Islet of Langerhans (tissue), 1 donor: ENCODE measurements around the gene UBE2R2.
"Not testable (repeated sequence)": the region's sequence is repeated elsewhere in the genome, so short reads cannot be mapped to it uniquely, and the experiment has no call there.

Experiments used
- FAIRE-seq: peaks from one replicate; lab custom pipeline; 2011; peaks lifted over from hg19 to GRCh38; lab: Jason Lieb, UNC

Gene UBE2R2, protein sequence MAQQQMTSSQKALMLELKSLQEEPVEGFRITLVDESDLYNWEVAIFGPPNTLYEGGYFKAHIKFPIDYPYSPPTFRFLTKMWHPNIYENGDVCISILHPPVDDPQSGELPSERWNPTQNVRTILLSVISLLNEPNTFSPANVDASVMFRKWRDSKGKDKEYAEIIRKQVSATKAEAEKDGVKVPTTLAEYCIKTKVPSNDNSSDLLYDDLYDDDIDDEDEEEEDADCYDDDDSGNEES

DNA sequence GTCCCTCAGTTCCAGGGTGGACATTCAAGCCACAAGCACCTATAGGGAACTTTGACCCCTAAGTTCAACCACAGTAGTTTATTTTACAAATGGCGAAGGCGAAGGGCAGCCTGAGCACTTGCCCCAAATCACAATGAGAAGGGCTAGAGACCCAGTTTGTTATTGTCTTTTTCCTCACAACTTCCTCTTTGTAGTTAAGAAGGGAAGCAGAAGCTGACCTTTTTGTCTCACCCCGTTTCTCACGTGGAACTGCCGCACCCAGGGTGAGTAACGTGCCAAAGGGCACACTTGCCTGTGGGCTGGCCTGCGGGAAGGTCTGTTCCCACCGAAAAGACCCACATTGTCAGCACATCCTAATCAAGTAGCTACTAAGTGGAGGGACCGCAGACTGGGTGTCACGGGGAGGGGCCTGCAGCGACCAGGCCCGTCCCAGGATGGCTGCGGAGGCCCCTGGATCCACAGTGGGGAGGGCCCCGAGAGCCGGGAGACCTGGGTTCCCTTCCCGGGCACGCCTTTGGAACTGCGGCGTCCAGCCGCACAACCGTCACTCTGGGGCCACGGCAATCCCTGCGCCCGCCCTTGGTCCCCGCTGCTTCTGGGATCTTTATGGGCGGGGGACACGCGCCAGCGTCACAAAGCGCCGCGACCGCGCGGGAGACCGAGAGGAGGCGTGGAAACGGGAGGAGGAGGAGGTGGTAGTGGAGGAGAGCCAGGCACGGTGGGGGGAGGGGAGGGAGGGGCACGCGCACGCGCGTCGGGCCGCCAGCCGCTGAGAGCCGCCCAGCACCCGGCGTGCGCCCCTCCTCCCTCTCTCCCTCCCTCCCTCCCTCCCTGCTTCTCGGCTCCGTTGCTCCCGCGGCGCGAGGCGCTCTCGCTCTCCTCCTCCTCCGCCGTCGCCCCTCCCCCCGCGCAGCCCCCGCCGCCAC lies at the start of gene UBE2R2:
TSS of gene UBE2R2 (plus strand) at position 834 of the 926 bp plus-strand sequence. CDS start 598 bp downstream, outside the sequence.
- FAIRE-seq, result no peak

DNA sequence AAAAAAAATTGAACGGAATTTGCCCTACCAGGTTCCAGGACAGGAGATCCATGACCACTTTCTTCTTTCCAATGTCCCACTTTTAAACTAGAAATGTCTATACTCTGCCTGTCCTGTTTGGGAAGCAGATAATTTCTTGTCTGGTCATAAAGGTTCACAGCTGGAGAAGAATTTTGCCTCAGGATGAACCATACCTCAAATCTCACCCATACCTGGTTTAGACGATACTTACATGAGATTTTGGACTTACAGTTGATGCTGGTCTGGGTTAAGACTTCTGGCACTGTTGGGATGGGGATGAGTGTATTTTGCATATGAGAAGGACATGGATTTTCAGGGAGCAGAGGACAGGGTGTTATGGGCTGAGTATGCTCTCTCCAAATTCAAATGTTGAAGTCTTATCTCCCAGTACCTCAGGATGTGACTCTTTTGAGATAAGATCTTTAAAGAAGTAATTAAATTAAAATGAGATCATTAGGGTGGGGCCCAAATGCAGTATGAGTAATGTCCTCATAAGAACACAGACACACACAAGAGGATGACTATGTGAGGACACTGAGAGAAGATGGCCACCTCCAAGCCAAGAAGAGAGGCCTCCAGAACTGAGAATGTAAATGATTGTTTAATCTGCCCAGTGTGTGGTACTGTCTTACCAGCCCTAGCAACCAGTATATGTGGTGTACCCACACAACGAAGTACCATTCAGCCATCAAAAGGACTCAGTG lies 46.6 kb upstream of the UBE2R2 start:
- not testable (repeated sequence) for FAIRE-seq

DNA sequence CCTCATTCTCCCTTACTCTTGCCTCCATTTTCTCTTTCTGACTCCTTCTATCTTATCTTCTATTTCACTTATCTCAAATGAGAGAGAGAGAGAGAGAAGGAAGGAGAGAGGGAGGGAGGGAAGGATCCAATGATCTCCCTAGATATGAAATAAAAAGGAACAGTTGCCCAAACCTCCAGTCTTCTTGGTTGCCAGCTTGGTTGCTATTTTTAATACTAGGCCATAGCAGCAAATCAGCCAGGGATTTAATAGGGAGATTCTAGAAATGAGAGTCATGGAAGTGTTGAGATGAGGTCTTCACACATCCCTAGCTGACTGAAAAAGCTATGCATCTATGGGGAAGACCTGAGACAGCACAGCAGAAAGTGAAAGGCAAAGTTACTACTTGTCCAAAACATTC lies 43.8 kb upstream of the UBE2R2 start:
- not testable (repeated sequence) for FAIRE-seq

DNA sequence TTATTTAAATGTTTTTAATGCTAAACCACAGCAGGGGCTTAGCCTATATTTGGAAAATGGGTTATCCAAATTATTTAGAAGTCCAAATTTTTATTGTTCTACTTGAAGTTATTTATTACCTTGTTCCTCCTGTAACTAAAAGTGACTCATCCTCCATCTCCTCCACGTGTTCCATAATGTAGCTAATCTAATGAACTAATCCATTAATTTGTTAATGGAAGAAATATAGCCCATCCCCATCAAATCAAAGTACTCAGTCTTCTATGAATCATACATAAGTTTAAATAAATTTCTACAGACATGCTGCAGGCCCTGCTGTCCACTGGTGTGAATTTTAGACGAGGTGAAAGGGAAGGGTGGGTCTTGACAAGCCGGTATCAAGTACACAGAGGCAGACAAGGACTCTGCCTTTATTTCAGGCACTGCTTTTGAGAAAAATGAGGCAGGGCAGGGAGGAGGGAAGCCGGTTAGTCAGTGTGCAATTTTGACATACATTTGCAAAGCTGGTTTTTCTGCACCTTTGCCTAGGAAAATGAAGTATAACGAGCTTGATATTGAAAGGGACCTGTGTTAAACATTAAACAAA lies 42.8 kb upstream of the UBE2R2 start:
- FAIRE-seq, result peak; percentile 9

DNA sequence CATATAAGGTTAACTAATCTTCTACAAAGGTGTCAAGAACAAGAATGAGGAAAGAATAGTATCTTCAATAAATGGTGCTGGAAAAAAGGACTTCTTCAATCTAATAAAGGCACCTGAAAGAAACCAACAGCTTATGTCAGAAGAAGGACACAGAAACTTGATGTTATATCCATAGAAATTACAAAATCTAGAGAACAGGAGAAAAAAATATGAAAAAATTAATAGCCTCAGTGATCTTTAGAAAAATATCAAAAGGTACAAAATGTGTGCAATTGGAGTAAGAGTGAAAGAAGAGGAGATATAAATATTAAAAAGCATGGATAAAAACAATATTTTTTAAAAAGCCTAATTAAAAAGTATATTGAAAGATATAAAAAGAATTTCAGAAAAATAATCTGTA lies 40.4 kb upstream of the UBE2R2 start:
- no peak for FAIRE-seq

DNA sequence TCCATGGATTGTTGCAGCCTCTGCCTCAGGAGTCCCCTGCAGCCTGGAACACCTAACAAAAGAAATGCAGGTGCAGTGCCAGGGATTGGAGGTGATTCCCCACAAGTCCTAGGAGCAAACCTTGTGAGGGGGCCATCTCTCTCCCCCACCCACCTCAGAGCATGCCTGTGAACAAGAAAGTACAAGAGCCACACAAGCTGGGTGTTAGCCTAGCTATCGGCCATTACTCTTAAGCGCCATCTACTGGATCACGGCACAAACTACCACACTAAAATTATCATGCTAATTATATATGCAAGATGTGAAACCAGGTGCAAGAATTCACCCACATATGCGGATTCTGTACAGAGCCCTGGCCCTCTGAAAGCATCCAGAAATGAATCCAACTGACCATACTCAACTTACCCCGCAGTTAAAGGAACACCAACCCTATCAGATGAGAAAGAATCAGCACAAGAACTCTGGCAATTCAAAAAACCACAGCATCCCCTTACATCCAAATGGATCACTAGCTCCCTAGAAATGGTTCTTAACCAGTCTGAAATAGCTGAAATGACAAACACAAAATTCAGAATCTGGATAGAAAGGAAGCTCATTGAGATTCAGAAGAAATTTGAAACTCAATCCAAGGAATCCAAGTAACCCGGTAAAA lies 38.1 kb upstream of the UBE2R2 start:
- FAIRE-seq, result peak; percentile 89

DNA sequence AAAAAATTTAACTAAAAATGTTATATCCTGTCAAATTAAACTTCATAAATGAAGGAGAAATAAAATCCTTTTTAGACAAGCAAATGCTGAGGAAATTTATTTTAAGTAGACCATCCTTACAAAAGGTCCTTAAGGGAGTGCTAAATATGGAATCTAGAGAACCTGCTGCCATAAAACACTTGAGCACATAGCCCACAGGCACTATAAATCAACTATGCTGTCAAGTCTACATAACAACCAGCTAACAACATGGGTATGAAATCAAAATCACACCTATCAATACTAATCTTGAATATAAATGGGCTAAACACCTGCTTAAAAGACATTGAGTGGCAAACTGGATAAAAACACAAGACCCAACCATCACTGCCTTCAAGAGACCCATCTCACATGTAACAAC lies 36.7 kb upstream of the UBE2R2 start:
- no peak for FAIRE-seq

DNA sequence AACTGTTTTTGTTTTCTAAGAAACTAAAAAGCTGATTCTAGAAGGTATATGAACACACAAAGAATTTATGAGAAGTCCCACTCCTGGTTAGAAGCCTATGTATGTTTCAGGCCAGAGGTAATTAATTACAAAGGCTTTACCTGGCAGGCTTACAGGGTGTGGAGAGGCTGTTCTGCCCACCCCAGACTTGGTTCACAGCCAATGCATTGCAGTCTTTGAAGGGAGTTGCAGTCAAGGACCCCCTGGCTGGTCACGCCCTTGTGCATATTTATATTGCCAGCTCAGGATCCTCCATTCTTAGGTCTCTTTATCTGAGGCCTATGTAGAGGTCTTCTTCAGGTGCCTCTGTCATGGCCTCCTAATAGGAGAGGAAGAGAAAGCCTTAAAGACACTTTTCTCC lies 35.2 kb upstream of the UBE2R2 start:
- FAIRE-seq, result no peak

DNA sequence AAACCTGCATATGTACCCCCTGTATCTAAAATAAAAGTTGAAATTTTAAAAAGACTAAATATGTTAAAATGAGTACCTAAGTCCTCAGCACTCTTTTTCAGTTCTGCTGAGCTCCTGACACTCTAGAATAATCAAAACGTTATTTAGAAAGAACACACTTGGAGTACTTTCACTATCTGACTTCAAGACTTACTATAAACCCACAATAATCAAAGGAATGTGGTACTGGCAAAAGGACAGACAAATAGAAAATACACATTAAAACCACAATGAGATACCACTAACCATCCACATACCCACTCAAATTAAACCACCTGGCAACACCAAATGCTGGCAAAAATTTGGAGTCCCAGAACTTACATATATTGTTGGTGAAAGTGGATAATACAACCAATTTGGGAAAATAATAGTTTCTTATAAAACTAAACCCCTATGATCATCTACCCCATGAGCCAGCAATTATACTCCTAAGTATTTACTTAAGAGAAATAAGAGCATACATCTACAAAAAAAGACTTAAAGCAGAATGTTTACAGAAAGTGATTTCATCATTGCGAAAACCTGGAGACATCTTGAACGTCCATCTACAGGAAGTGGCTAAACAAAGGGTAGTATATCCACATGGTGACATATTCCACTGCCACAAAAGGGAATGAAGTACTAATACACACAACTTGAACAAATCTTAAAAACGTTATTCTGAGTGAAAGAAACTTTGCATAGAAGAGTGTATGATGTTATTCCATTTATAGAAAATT lies 34.4 kb upstream of the UBE2R2 start:
- no peak for FAIRE-seq

DNA sequence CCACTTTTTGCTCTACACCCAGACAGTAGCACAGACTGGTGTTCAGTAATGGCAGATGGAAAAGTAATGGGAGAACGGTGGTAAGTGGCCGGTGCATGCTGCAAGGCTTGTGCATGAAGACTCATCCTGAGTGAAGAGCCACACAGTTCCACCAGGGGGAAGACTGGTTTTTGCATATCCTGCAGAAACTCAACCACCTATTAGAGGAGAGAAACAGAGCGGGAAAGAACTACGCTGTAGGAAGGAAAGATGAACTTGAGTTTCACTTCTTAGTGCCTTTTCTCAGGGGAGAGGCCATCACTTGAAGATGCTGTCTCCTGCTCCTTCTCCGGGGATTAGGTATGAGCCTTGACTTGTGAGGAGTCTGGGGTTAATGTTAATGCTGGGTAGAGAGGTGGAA lies 31.0 kb upstream of the UBE2R2 start:
- FAIRE-seq, result no peak

DNA sequence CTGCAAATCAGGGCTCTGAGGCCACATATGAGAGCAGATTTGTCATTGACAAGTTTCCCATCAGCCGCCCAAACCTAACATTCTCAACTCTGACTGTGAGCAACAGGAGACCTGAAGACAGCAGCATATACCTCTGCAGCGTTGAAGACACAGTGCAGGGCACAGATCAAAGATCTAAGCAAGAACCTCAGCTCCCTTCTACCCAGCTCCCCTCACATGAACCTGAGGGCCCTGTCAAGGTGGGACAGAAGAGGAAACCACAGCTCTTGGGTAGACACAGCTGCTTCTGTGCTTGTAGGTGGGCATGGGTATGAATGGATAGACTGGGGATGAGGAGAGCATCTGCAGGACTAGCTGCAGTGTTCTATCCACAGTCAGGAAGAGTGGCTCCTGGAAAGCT lies 30.3 kb upstream of the UBE2R2 start:
- FAIRE-seq, result no peak

DNA sequence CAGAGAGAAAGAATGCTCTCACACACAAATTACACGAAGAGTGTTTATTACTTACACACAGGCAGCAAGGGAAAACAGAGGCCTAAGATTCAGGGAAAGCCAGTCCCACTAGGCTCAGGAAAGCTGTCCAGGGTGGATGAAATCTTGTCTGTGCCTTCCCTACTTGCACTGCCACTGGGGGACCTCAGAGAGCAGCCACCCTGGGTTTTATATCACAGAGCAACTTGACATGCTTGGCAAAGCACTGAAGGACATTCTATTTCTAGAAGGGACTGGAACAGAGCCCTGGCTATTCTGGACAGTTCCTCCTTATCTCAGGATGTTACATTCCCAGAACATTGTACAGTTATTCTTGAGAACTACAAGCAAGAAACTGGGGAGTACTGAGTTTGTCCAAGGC lies 29.1 kb upstream of the UBE2R2 start:
- no peak for FAIRE-seq

DNA sequence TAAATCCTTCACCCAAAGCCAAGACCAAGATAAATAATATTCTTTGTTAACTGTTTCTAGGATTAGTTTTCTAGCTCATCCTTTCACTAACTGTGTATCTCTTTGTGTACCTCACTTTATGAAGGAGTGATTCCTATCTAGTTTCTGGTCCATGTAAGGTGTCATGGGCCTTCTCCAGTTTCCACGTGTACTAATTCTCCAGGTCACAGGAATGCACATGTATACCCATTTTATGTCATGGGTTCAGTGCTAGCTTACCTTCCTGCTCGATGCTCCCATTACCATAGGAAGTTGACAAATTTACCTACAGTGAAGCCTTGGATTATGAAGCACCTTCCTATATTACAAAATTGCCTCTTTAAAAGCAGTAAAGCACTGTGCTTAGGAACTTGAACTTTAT lies 27.5 kb upstream of the UBE2R2 start:
- not testable (repeated sequence) for FAIRE-seq

DNA sequence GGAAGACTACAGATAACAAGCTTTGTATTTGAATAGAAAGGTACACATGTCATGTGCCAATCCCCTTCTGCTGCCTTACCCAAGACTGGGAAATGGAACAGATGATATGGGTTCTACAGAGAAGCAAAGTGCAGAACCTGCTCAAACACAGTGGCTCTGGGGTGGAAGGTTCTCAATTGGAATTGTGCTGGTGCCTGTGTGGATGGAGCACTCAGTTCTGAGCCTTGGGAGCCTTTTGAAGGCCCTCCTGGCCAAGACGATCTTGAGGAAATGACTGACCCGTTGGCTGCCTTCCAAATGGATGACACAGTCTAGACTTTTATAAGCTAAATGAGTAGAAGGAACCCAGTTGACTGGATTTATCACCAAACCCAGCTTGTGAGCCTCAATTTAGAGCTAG lies 25.8 kb upstream of the UBE2R2 start:
- FAIRE-seq, result no peak

DNA sequence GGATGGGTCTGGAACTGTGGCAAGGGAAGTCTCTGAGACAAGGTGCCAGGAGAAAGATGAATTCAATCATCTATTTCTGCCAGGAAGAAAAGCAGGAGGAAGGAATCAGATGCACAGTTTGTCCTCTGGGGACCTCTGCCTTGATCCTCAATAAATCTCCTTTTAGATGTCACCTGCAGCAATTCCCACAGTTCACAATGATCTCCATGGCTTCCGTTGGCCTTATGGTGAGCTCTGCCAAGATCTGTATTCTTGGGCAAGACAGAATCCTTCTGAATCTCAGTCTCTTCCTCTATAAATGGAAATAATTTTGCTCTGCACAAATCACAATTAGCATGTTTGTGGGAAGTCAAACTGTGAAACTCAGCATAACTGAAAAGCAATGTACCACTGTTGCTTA lies 23.5 kb upstream of the UBE2R2 start:
- FAIRE-seq, result not testable (repeated sequence)

DNA sequence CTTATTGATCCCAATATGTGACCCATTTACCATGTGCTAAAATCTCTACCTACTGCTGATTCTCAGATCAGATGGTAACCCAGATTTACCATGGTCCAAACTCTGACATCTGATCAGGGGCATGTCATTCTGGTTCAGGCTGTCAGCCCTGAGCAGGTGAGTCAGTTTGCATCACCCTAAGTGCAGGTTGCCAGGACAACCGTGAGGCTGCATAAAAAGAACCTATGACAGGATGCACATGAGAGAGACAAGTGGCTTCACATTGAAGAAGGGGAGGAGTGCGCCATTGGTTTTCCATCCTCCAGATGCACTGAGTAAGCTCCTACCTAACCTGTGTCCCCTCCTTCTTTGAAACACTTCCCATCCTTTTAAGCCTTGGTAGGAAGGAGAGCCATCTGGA lies 22.4 kb upstream of the UBE2R2 start:
- FAIRE-seq, result no peak

DNA sequence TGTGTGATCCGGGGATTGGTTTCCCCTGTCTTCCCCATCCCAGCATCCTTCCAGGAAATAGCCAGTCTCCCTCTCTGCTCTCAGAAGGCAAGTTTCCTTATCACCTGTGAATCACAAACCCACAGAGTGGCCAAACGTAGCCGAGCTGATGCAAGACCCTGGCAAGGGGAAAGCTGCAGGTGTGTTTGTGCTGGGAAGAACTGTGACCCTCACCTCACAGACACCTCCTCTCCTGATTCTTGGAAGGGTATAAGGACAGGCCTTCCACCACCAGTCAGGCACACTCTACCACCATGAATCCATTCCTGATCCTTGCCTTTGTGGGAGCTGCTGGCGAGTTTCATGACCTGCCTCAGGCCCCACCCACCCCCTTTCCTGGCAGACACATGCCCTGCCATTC lies 21.7 kb upstream of the UBE2R2 start, which contains the start of gene PRSS3:
TSS of gene PRSS3 (plus strand) at position 281 of the 400 bp plus-strand sequence. CDS start at position 294, 13 bp downstream.
- FAIRE-seq, result no peak

DNA sequence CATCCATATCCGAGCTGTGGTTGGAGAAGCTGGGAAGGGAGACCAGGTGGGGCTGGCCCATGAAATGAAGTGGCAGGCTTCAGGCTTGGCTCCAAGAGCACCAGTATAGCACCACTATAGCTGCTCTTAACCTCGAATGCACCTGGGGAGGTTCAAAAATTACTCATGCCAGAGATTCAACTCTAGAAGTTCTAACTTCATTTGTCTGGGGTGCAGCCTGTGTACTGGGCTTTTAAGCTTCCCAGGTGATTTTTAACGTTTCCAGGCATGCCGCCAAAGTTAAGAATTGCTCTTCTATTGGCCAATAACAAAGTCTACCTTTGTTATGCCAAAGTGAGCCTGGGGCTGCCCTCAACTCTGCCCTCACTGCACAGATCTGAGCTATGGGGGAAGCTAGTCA lies 21.1 kb upstream of the UBE2R2 start:
- no peak for FAIRE-seq

DNA sequence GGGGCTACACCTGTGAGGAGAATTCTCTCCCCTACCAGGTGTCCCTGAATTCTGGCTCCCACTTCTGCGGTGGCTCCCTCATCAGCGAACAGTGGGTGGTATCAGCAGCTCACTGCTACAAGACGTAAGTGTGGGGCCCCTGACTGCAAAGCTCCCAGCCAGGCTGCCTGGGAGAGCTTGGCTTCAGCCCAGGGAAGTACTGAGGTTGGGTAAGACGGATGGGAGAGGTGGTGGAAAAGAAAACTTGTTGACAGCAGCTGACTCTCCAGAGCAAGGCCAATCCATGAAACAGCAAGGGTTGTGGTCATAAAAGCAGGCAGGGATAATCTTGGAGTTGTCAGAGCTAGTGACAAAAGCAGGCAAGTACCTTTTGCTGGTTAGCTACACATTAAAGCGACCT lies 20.3 kb upstream of the UBE2R2 start:
- not testable (repeated sequence) for FAIRE-seq

DNA sequence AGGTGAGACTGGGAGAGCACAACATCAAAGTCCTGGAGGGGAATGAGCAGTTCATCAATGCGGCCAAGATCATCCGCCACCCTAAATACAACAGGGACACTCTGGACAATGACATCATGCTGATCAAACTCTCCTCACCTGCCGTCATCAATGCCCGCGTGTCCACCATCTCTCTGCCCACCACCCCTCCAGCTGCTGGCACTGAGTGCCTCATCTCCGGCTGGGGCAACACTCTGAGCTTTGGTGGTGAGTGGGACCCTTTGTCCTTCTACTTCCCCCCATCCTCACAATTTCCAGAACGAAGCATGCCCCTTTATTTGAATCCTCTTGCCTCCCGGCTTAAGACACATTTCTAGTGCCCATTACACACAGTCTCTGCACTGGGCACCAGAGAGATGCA lies 19.1 kb upstream of the UBE2R2 start:
- no peak for FAIRE-seq

DNA sequence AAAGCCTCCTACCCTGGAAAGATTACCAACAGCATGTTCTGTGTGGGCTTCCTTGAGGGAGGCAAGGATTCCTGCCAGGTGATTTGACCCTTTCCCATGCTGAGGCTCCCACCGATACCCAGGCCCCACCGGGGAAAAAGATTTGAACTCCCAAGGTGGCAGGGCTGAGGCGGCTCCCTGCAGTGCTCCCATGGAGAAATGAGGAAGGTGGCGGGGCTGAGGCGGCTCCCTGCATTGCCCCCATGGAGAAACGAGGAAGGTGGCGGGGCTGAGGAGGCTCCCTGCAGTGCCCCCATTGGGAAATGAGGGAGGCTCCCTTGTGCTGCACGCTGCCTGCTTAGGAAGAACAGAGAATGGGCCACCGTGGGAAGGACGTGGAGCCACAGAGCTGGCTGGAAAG lies 18.4 kb upstream of the UBE2R2 start:
- no peak for FAIRE-seq
